GM13976 (cell line): ENCODE data around the gene UGP2.
"Not testable (repeated sequence)": the region's sequence is repeated elsewhere in the genome, so short reads cannot be mapped to it uniquely, and the experiment has no call there.

ENCODE experiments used
- DNase-seq: peaks from one replicate; pipeline ENCODE4 v3.0.0; 2012; ENCODE audit warnings: low spot score
- CTCF ChIP-seq: IDR thresholded peaks from 2 replicates; pipeline ENCODE4 v1.5.1; 2012; ENCODE audit warnings: borderline replicate concordance, mild to moderate bottlenecking; ENCODE audit not compliant: insufficient read depth; ENCODE audit errors: extremely low read depth, missing control alignments, control extremely low read depth
- in situ Hi-C: fragments of 300-500 bp; cut with MboI; formaldehyde crosslinking; loops from one replicate; pipeline ENCODE4 v1.12.0; 2022; ENCODE audit warnings: low sequenced_read_pairs, mixed read lengths, inconsistent platforms; ENCODE audit not compliant: unreplicated experiment

The UGP2 gene

GRCh38 chr2:63811063-63811462 lies 30.6 kb upstream of the UGP2 start:
- in situ Hi-C loops = no loop called here
- TF ChIP-seq CTCF = no peak
- DNase-seq = no peak

GRCh38 chr2:63811870-63812269 lies 29.8 kb upstream of the UGP2 start:
- in situ Hi-C loops, DNase-seq: not testable (repeated sequence)

- no peak for TF ChIP-seq CTCF
- in situ Hi-C loops = no loop called here
- no peak for DNase-seq
Measured at GRCh38 chr2:63814114-63814513, 27.6 kb upstream of the UGP2 start.

- in situ Hi-C loops = no loop called here
- TF ChIP-seq CTCF = no peak
- no peak for DNase-seq
Measured at GRCh38 chr2:63817382-63817781, 24.3 kb upstream of the UGP2 start.

- in situ Hi-C loops = no loop called here
- DNase-seq = no peak
- TF ChIP-seq CTCF = no peak
Measured at GRCh38 chr2:63818271-63818670, 23.4 kb upstream of the UGP2 start.

- no peak for DNase-seq
- no peak for TF ChIP-seq CTCF
- in situ Hi-C loops = no loop called here
Measured at GRCh38 chr2:63819256-63819655, 22.4 kb upstream of the UGP2 start.

GRCh38 chr2:63819765-63820717 lies 21.7 kb upstream of the UGP2 start:
- TF ChIP-seq CTCF = no peak
- in situ Hi-C loops = no loop called here
- no peak for DNase-seq
